ENCODE data around the gene TBX1.

GRCh38 chr22:19786264-19786585, 25.6 kb downstream of the TBX1 start:
- TF ChIP-seq CTCF (conservative IDR thresholded peaks at IDR 0.05) (no peak), ZFX (IDR thresholded peaks at IDR 0.05) (no peak)
